Ascending aorta (tissue), 2 donors: ENCODE measurements around the gene PTGES3L. TPM values are rescaled to one million over a fixed set of nuclear protein-coding genes. Genes with fewer than 3 reads are reported as not detected.

Experiments
- DNase-seq, 2 donors: peaks; one replicate each; pipeline ENCODE4 v3.0.0-alpha.2; 2019; ENCODE audit warnings: low spot score in 2 of 2
- H3K27ac ChIP-seq, 2 donors: fragments of 200-600 bp; sonication (generic); one replicate each; pipeline ENCODE4 v1.5.1; 2016 to 2017; ENCODE audit warnings: mild to moderate bottlenecking in 1 of 2
- H3K27me3 ChIP-seq: fragments of 200-600 bp; sonication (generic); one replicate; pipeline ENCODE4 v1.5.1; 2017
- H3K36me3 ChIP-seq, 2 donors: fragments of 200-600 bp; sonication (generic); one replicate each; pipeline ENCODE4 v1.5.1; 2016
- H3K4me1 ChIP-seq, 2 donors: fragments of 200-600 bp; sonication (generic); one replicate each; pipeline ENCODE4 v1.5.1; 2016 to 2017; ENCODE audit warnings: mild to moderate bottlenecking in 1 of 2
- H3K4me3 ChIP-seq, 2 donors: fragments of 200-600 bp; sonication (generic); one replicate each; pipeline ENCODE4 v1.5.1; 2016 to 2017; ENCODE audit warnings: mild to moderate bottlenecking in 1 of 2
- H3K9me3 ChIP-seq, 2 donors: fragments of 200-600 bp; sonication (generic); one replicate each; pipeline ENCODE4 v1.5.1; 2016
- intact Hi-C: fragments of 100-400 bp; cut with DNase I; formaldehyde crosslinking; loops from one replicate; pipeline ENCODE4 v1.15.1; 2023
- total RNA-seq: library from RNA; depleted of rRNA; stranded (reverse); fragments of >200 nt; gene quantifications from one replicate; pipeline ENCODE4 v1.1.0, GENCODE V29; 2016
- TF ChIP-seq, protein P1 (sequence below), 3 experiments: fragments of 200-600 bp in 2 of 3; fragments of 450-650 bp in 1 of 3; sonication (generic) in 2 of 3; IDR thresholded peaks; one replicate each; pipeline ENCODE4 v1.5.1; 2016 to 2019; ENCODE audit warnings: antibody characterized with exemption in 3 of 3, mild to moderate bottlenecking in 1 of 3, moderate library complexity in 1 of 3

The PTGES3L gene
- total RNA-seq, 1 donor from 2014 or later: not detected

DNA sequence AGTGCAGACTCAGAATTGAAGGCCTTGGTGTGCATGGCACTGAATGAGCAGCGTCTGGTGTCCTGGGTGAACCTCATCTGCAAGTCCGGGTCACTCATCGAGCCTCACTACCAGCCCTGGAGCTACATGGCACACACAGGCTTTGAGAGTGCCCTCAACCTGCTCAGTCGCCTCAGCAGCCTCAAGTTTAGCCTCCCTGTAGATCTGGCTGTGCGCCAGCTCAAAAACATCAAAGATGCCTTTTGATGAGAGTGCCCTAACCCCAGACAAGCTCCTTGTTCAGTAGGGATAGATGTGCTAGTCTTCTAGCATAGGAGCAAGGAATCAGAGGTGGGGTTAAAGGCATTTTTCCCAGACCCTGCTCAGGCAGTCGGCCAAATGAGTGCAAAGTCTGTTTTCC is 11.6 kb upstream of the PTGES3L start:
- Histone ChIP-seq H3K27ac (no peak overlapping the region), H3K9me3 (no peaks in the 10 kb centered on the region), H3K4me1 (no peaks in the 10 kb centered on the region), H3K27me3 (no peaks in the 10 kb centered on the region), H3K36me3 (peaks cover 50 to 56% of the 10 kb centered on the region in 2 donors), H3K4me3 (no peak overlapping the region)
- DNase-seq: no peak
- TF ChIP-seq, protein P1, sequence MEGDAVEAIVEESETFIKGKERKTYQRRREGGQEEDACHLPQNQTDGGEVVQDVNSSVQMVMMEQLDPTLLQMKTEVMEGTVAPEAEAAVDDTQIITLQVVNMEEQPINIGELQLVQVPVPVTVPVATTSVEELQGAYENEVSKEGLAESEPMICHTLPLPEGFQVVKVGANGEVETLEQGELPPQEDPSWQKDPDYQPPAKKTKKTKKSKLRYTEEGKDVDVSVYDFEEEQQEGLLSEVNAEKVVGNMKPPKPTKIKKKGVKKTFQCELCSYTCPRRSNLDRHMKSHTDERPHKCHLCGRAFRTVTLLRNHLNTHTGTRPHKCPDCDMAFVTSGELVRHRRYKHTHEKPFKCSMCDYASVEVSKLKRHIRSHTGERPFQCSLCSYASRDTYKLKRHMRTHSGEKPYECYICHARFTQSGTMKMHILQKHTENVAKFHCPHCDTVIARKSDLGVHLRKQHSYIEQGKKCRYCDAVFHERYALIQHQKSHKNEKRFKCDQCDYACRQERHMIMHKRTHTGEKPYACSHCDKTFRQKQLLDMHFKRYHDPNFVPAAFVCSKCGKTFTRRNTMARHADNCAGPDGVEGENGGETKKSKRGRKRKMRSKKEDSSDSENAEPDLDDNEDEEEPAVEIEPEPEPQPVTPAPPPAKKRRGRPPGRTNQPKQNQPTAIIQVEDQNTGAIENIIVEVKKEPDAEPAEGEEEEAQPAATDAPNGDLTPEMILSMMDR (IDR thresholded peaks at IDR 0.05): no peak
- intact Hi-C loops: loop anchor here (10.0 kb wide), 1 partner anchor 147 kb away; the partner anchor contains the start of gene AOC2

DNA sequence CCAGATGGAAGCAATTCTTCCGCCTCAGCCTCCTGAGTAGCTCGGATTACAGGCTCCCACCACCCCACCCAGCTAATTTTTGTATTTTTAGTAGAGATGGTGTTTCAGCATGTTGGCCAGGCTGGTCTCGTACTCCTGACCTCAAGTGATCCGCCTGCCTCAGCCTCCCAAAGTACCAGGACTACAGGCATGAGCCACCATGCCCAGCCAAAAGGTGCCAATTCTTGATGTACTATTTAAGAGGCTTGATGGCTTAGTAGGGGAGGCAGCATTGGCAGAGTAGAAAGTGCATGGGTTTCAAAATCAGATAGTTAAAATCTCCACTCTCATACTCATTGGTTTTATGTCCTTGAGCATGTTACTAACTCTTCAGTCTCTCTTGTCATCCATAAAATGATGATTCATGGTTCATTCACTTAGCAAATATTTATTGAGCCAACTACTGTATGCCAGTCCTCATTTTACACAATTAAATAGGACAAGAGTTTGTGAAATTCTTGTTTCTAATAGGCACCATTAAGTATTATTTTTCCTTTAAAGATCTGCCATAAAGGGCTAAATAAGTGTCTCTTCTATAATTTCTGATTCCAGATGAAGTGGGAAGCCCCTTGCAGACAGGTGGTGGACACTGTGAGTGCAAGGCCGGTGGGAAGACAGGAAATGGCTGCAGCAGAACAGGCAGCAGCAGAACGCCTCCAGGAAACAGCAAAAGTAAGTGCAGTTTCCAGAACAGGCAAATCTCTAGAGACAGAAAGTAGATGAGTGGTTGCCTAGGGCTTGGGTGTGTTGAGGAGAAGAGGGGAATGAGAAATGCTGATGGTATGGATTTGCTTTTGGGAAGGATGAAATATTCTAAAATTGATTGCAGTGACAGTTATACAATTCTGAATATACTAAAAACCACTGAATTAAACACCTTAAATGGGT is 10.1 kb upstream of the PTGES3L start:
- Histone ChIP-seq H3K4me3 (no peak overlapping the region), H3K9me3 (no peaks in the 10 kb centered on the region), H3K4me1 (no peaks in the 10 kb centered on the region), H3K27me3 (no peaks in the 10 kb centered on the region), H3K27ac (no peak overlapping the region), H3K36me3 (peaks cover 61 to 68% of the 10 kb centered on the region in 2 donors)
- DNase-seq: no peak
- intact Hi-C loops: loop anchor here (10.0 kb wide), 1 partner anchor 145 kb away; the partner anchor contains the start of gene AOC2
- TF ChIP-seq, protein P1 (IDR thresholded peaks at IDR 0.05): no peak

DNA sequence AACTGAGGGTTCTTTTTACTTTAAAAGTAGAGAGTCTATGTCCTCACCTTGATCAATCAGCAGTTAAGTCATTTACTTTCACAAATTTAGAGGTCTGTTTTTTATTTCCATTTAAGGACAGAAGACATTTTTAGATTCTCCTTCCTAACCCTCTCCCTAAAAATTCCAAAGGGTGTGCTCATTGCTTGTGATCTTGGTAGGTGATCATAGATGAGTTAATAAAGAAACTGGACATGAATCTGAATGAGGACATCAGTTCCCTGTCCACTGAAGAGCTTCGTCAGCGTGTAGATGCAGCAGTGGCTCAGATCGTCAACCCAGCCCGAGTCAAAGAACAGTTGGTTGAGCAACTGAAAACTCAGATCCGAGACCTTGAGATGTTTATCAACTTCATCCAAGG is 9.3 kb upstream of the PTGES3L start:
- no peaks in the 10 kb centered on the region for H3K27me3 ChIP-seq
- H3K36me3 ChIP-seq: peaks cover 62 to 69% of the 10 kb centered on the region in 2 donors

DNA sequence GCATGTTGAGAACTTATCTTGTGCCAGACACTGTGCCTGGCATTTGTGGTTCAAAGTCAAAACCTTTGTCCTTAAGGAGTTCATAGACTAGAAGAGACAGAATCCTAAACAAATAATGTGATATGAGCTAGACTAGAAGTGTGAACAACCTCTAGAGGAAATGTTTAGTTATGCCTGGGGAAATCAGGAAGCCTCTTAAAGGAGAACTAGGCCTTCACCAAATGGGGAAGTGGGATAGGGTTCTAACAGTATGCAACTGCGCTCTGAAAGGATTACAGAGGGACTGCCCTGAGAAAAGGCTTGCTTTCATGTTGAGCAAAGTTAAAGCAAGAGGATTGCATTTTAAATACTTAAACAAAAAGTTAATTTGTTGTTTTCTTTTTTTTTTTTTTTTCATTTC is 5.3 kb upstream of the PTGES3L start:
- TF ChIP-seq, protein P1 (IDR thresholded peaks at IDR 0.05): no peak
- DNase-seq: no peak
- H3K27ac ChIP-seq: no peak overlapping the region
- H3K4me3 ChIP-seq: no peak overlapping the region
- no peaks in the 10 kb centered on the region for H3K9me3 ChIP-seq
- H3K36me3 ChIP-seq: peaks cover 46% of the 10 kb centered on the region in 2 donors
- intact Hi-C loops: no loop called here
- H3K4me1 ChIP-seq: peaks cover 0 to 4% of the 10 kb centered on the region in 2 donors
- H3K27me3 ChIP-seq: no peaks in the 10 kb centered on the region

More for the DNA sequence above, 9.3 kb upstream of the PTGES3L start:
- no peak overlapping the region for H3K27ac ChIP-seq
- no peaks in the 10 kb centered on the region for H3K9me3 ChIP-seq
- H3K4me3 ChIP-seq: no peak overlapping the region
- DNase-seq: no peak
- H3K4me1 ChIP-seq: no peaks in the 10 kb centered on the region
- TF ChIP-seq, protein P1 (IDR thresholded peaks at IDR 0.05): no peak
- intact Hi-C loops: no loop called here

DNA sequence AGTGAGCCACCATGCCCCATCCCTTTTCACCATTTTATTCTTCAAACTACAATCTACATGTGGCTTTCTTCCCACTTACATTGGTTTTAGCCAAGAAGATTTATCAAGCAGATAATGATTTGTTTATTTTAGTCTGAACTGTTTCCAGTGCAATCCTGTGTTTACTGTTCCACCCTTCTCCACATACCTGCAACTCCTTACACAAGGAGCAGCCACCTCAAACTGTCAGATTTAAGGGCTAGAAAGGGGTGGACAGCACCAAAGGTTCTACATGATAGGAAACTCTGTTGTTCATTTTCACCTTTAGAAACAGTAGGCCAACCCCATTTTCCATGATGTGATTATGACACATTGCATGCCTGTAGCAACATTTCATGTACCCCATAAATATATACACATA is 2.4 kb upstream of the PTGES3L start:
- Histone ChIP-seq H3K4me3 (peak overlapping the region in 1 of 2 donors; percentile 96), H3K27me3 (no peaks in the 10 kb centered on the region), H3K4me1 (peaks cover 0 to 9% of the 10 kb centered on the region in 2 donors), H3K36me3 (peaks cover 17% of the 10 kb centered on the region in 2 donors), H3K9me3 (no peaks in the 10 kb centered on the region), H3K27ac (no peak overlapping the region)
- DNase-seq: no peak
- intact Hi-C loops: no loop called here
- TF ChIP-seq, protein P1 (IDR thresholded peaks at IDR 0.05): no peak
